ENCODE measurements around the gene PPP1R36.
"Not testable (repeated sequence)": the region's sequence is repeated elsewhere in the genome, so short reads cannot be mapped to it uniquely, and the experiment has no call there.

The PPP1R36 gene

DNA sequence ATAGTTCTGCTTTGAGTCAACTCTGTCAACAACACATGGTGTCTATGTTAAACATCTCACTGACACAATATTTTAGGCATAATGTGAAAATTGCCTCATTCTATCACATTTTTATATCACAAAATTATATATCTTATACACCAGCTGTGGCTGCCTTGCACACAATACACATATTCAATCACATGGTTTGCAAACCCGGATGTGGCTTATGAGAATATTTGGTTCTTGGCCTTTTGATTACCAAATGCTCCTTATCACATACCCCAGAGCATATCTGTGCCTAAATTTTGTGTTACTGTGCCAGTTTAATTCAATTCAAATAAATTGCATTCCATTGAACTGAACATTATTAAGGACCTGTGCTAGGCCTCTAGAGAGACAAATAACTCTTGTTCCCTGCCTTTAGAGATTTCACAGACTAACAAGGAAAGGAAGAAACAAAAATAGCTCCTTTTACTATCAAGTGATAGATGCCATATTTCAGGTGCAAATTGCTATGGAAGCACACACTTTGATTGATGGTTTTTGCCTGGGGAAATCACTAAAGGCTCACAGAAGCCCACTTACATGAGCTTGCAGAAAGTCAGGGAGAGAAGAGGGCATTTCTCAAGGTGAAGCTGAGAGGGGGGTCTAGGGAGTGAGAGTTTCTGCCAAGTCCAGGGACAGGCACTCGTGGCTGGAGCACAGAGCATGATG is 63.4 kb downstream of the PPP1R36 start:
- DNase-seq (ENCODE audit: low spot score) = no peak

GRCh38 chr14:64614166-64614565 is 64.4 kb downstream of the PPP1R36 start:
- no peak for DNase-seq (ENCODE audit: low spot score)

- no peak for DNase-seq (ENCODE audit: low spot score)
Observed at GRCh38 chr14:64614805-64615391, 65.1 kb downstream of the PPP1R36 start.

DNA sequence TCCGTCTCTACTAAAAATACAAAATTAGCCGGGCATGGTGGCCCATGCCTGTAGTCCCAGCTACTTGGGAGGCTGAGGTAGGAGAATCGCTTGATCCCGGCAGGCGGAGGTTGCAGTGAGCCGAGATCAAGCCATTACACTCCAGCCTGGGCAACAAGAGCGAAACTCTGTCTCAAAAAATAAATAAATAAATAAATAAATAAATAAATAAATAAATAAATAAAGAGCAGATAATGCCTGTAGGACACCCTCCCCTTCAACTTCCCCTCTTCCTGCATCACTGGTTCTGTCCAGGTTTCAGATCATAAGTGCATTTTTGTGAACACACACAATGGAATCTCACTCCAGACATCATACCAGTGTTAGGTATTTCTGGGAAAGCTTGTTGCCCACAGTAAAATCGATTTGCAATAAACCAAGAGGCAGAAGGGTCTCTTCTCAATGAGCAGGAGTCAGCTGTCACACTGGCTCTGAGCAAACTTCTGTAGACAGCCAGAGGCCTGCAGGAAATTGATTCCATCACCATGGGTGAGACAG is 68.2 kb downstream of the PPP1R36 start:
- DNase-seq (ENCODE audit: low spot score) = not testable (repeated sequence)

GRCh38 chr14:64620910-64621309 is 71.1 kb downstream of the PPP1R36 start:
- no peak for DNase-seq (ENCODE audit: low spot score)

GRCh38 chr14:64623554-64624165 is 73.9 kb downstream of the PPP1R36 start:
- DNase-seq (ENCODE audit: low spot score) = no peak

DNA sequence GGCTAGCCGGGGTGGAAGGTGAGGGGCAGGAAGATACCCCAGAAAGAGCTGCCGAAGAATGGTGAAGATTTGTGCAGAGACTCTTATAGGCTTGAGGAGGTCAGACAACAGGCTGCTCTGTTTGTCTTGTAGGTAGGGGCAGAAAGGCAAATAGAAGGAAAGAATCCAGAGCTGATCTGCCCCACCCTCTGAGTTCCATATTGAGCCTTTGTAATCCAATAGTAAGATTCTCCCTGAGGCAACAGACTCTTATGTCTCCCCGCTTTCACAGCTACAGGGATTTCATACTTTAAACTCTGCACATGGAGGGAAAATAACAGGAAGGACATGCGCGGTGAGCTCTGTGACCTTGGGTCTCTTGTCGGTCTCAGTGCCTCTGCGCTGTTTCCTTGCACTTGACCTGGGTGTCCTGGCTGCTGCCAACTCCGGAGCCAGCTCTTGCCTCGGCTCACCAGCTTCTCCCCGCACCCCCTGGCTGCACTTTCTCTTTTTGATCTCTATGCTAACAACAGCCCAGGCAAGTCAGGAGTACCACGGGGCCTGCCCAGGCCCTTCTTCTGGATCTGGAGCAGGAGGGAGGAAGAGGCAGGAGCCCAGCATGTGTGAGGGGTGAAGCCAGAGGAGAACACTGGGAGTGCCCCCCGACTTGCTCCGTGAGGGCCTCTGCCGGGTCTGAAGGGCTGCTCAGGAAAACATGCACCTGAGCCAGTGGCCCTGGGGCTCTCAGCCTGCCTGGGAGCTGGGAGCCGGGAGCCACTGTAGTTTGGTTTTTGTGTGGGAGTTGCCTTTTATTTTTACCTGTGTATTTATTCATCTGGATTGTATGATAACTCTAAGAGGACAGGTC is 75.8 kb downstream of the PPP1R36 start:
- DNase-seq (ENCODE audit: low spot score) = no peak

GRCh38 chr14:64628940-64629408 is 79.2 kb downstream of the PPP1R36 start:
- no peak for DNase-seq (ENCODE audit: low spot score)

GRCh38 chr14:64630778-64631177 is 81.0 kb downstream of the PPP1R36 start:
- DNase-seq (ENCODE audit: low spot score) = no peak

DNA sequence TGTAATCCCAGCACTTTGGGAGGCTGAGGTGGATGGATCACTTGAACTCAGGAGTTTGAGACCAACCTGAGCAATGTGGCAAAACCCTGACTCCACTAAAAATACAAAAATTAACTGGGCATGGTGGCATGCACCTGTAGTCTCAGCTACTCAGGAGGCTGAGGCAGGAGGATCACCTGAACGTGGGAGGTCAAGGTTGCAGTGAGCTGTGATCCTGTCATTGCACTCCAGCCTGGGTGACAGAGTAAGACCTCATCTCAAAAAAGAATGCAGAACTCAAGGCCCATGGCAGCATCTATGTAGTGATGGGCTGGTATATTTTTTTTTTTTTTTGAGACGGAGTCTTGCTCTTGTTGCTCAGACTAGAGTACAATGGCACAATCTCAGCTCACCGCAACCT is 81.5 kb downstream of the PPP1R36 start:
- not testable (repeated sequence) for DNase-seq (ENCODE audit: low spot score)

- no peak for DNase-seq (ENCODE audit: low spot score)
Observed at GRCh38 chr14:64632056-64632455, 82.3 kb downstream of the PPP1R36 start.

GRCh38 chr14:64634558-64634957 is 84.8 kb downstream of the PPP1R36 start:
- DNase-seq (ENCODE audit: low spot score) = no peak

DNA sequence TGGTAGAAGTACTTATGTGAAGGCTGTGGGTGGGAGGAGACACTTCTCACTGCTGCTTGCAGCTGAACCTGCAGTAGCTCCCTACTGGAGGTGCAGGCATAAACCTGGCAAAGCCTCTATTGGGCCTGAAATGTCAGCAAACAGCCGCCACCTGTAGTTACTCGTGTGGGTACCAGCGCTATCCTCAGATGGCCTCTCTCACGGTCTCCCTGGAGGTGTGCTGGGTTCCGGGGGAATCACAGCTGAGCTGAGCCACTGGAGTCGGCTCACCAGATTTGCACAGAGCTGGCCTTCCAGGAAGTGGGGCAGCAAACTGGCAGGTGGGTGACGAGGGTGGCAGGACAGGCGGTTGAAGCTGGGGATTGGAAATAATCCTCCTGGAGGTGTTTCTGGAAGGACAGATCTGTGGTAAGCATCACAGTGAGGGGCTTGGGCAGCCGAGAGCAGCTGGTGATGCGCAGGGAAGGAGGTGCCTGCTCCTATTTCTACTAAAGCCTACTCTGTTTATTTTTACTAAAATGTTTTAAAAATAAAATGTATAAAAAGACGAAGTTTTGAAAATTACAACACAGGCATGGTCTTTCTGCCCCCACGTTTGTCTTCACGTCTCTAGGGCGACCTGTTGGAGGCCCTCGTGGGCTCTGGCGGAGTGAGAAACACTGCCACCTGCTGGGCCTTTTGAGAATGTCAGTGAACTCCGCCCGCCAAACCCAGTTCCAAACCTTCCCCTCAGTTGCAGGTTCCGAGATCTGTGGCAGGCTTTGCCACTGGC is 86.6 kb downstream of the PPP1R36 start:
- DNase-seq (ENCODE audit: low spot score) = peak; percentile 72

DNA sequence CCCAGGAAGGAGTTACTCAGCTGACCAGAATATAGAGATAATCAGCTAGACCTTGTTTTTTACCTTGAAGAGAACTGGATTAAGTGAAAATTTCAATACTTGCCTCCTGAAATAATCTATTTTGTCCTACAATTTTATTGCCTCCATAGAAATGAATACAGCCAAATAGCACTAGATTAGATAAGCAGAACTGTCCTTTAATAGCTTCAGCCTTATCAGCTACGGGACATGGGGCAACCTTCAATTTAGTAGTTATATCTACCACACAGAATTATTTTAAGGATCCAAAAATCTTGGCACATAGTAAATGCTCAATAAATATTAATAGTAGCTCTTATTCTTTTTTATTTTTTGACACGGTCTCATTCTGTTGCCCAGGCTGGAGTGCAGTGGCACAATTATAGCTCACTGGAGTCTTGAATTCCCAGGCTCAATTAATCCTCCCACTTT is 87.2 kb downstream of the PPP1R36 start:
- DNase-seq (ENCODE audit: low spot score) = no peak

GRCh38 chr14:64637735-64638473 is 88.1 kb downstream of the PPP1R36 start:
- DNase-seq (ENCODE audit: low spot score) = no peak

DNA sequence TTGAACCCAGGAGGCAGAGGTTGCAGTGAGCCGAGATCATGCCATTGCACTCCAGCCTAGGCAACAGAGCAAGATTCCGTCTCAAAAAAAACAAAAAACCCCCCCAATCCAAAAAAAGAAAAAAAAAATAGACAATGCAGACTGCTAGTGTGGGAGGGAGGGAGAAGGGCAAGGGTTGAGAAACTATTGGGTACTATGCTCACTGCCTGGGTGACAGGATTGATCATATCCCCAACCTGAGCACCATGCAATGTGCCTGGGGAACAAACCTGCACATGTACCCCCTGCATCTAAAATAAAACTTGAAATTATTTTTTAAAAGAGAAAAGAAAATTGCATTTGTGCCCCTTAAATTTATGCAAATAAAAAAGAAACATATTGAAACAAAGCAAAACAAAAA is 88.9 kb downstream of the PPP1R36 start:
- no peak for DNase-seq (ENCODE audit: low spot score)
